Astrocyte (in vitro differentiated cells and primary cell): ENCODE measurements around the gene TTYH3. TPM values are rescaled to one million over a fixed set of nuclear protein-coding genes. Genes with fewer than 3 reads are reported as not detected.

ENCODE experiments used
- DNase-seq: peaks from one replicate; pipeline ENCODE4 v3.0.0-alpha.2; 2010; ENCODE audit warnings: low read depth
- FAIRE-seq: peaks from 2 replicates; lab custom pipeline; 2011; peaks lifted over from hg19 to GRCh38; lab: Jason Lieb, UNC
- H2AFZ ChIP-seq: 2 replicates; pipeline ENCODE4 v1.6.0; 2012; ENCODE audit warnings: low read depth, low read length, inconsistent platforms
- H3K27ac ChIP-seq: 2 replicates; pipeline ENCODE4 v1.5.1; 2011; ENCODE audit warnings: low read depth, low read length, inconsistent platforms
- H3K27me3 ChIP-seq: 2 replicates; pipeline ENCODE4 v1.6.0; 2011; ENCODE audit warnings: low read length, inconsistent platforms; ENCODE audit not compliant: insufficient read depth
- H3K36me3 ChIP-seq: 2 replicates; pipeline ENCODE4 v1.5.1; 2011; ENCODE audit warnings: low read length, inconsistent platforms; ENCODE audit not compliant: insufficient read depth
- H3K4me1 ChIP-seq: 2 replicates; pipeline ENCODE4 v1.5.1; 2011; ENCODE audit warnings: low read length, inconsistent platforms; ENCODE audit not compliant: insufficient read depth
- H3K4me2 ChIP-seq: 2 replicates; pipeline ENCODE4 v1.6.0; 2012; ENCODE audit warnings: low read length, inconsistent platforms
- H3K4me3 ChIP-seq: 2 replicates; pipeline ENCODE4 v1.5.1; 2011; ENCODE audit warnings: low read depth, mild to moderate bottlenecking, low read length, inconsistent platforms; ENCODE audit not compliant: insufficient read depth
- H3K79me2 ChIP-seq: 2 replicates; pipeline ENCODE4 v1.6.0; 2012; ENCODE audit warnings: mild to moderate bottlenecking, low read length, inconsistent platforms; ENCODE audit not compliant: insufficient read depth
- H3K9ac ChIP-seq: 2 replicates; pipeline ENCODE4 v1.6.0; 2012; ENCODE audit warnings: mild to moderate bottlenecking, low read length, inconsistent platforms
- H3K9me3 ChIP-seq: 2 replicates; pipeline ENCODE4 v1.5.1; 2012; ENCODE audit warnings: low read depth, mild to moderate bottlenecking, low read length, inconsistent platforms; ENCODE audit not compliant: insufficient read depth
- H4K20me1 ChIP-seq: 2 replicates; pipeline ENCODE4 v1.6.0; 2012; ENCODE audit warnings: low read length, inconsistent platforms; ENCODE audit not compliant: insufficient read depth
- H3K27ac Mint-ChIP-seq: one replicate; pipeline ENCODE4 v1.8.0; 2021; ENCODE audit warnings: mild to moderate bottlenecking, mixed read lengths; ENCODE audit not compliant: unreplicated experiment
- H3K27me3 Mint-ChIP-seq: one replicate; pipeline ENCODE4 v1.8.0; 2021; ENCODE audit warnings: low read depth, mixed read lengths; ENCODE audit not compliant: unreplicated experiment
- H3K36me3 Mint-ChIP-seq: one replicate; pipeline ENCODE4 v1.8.0; 2021; ENCODE audit warnings: low read depth, mixed read lengths; ENCODE audit not compliant: unreplicated experiment
- H3K4me1 Mint-ChIP-seq: one replicate; pipeline ENCODE4 v1.8.0; 2021; ENCODE audit warnings: low read depth, mixed read lengths; ENCODE audit not compliant: unreplicated experiment
- H3K4me3 Mint-ChIP-seq: one replicate; pipeline ENCODE4 v1.8.0; 2021; ENCODE audit warnings: mild to moderate bottlenecking, moderate library complexity, mixed read lengths; ENCODE audit not compliant: unreplicated experiment
- H3K9me3 Mint-ChIP-seq: one replicate; pipeline ENCODE4 v1.8.0; 2021; ENCODE audit warnings: mild to moderate bottlenecking, mixed read lengths; ENCODE audit not compliant: unreplicated experiment
- EZH2 ChIP-seq: IDR thresholded peaks from 2 replicates; pipeline ENCODE4 v1.6.1; 2012; ENCODE audit warnings: mild to moderate bottlenecking, low read length, inconsistent platforms; ENCODE audit not compliant: insufficient read depth
- total RNA-seq: library from RNA; stranded (reverse); gene quantifications from 2 replicates; pipeline ENCODE4 v1.2.1, GENCODE V29; 2021
- TF ChIP-seq, protein P1 (sequence below): IDR thresholded peaks from 2 replicates; pipeline ENCODE4 v1.5.1; 2011; ENCODE audit warnings: low read depth, mild to moderate bottlenecking, inconsistent platforms, low read length, moderate library complexity; ENCODE audit not compliant: insufficient read depth

Gene TTYH3
- total RNA-seq, 1 donor from 2014 or later = 273 TPM

- Histone ChIP-seq H3K4me2 (no peak overlapping the region), H2AFZ (no peak overlapping the region), H3K9me3 (no peaks in the 10 kb centered on the region), H3K4me3 (no peak overlapping the region), H3K9ac (no peak overlapping the region), H3K79me2 (no peaks in the 10 kb centered on the region), H4K20me1 (peaks cover 9% of the 10 kb centered on the region), H3K27me3 (no peaks in the 10 kb centered on the region), H3K36me3 (no peaks in the 10 kb centered on the region), H3K27ac (no peak overlapping the region), H3K4me1 (peaks cover 8% of the 10 kb centered on the region)
- FAIRE-seq = no peak
- H3K27ac Mint-ChIP-seq = no peak overlapping the region
- peaks cover 30% of the 10 kb centered on the region for H3K36me3 Mint-ChIP-seq
- no peak for TF ChIP-seq EZH2
- TF ChIP-seq, protein P1, sequence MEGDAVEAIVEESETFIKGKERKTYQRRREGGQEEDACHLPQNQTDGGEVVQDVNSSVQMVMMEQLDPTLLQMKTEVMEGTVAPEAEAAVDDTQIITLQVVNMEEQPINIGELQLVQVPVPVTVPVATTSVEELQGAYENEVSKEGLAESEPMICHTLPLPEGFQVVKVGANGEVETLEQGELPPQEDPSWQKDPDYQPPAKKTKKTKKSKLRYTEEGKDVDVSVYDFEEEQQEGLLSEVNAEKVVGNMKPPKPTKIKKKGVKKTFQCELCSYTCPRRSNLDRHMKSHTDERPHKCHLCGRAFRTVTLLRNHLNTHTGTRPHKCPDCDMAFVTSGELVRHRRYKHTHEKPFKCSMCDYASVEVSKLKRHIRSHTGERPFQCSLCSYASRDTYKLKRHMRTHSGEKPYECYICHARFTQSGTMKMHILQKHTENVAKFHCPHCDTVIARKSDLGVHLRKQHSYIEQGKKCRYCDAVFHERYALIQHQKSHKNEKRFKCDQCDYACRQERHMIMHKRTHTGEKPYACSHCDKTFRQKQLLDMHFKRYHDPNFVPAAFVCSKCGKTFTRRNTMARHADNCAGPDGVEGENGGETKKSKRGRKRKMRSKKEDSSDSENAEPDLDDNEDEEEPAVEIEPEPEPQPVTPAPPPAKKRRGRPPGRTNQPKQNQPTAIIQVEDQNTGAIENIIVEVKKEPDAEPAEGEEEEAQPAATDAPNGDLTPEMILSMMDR = no peak
- peaks cover 2% of the 10 kb centered on the region for H3K27me3 Mint-ChIP-seq
- H3K9me3 Mint-ChIP-seq = peaks cover 4% of the 10 kb centered on the region
- no peak overlapping the region for H3K4me3 Mint-ChIP-seq
- no peak for DNase-seq
- H3K4me1 Mint-ChIP-seq = peaks cover 12% of the 10 kb centered on the region
Measured at GRCh38 chr7:2711895-2712675, 80.3 kb downstream of the TTYH3 start.

DNA sequence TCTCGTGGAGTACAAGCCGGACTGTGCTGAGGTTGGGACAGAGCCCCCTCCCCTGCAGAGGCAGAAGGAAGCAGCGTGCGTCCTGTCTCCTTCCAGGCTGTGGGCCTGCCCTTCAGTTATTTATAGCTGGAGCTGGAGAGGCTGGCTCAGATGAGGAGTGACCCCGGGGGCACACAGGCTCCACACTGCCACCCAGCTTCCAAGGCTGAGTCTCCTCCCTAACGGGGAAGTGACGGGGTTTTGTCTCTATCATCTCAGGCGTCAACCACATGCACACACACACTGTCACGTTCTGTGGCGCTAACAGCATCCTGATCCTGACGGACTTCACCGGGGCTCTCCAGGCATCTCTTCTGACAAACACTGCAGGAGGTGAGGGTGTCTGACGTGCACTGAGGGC, 81.6 kb downstream of the TTYH3 start:
- Mint-ChIP-seq H3K4me1 (peaks cover 12% of the 10 kb centered on the region), H3K27ac (no peak overlapping the region), H3K9me3 (peaks cover 4% of the 10 kb centered on the region), H3K4me3 (no peak overlapping the region), H3K27me3 (no peaks in the 10 kb centered on the region), H3K36me3 (peaks cover 37% of the 10 kb centered on the region)
- no peak overlapping the region for H2AFZ ChIP-seq
- no peak overlapping the region for H3K4me3 ChIP-seq
- peaks cover 3% of the 10 kb centered on the region for H3K36me3 ChIP-seq
- no peaks in the 10 kb centered on the region for H3K9me3 ChIP-seq
- H3K27ac ChIP-seq = no peak overlapping the region
- no peak for FAIRE-seq
- no peak for DNase-seq
- no peaks in the 10 kb centered on the region for H3K79me2 ChIP-seq
- TF ChIP-seq, protein P1 = no peak
- no peak for TF ChIP-seq EZH2
- no peaks in the 10 kb centered on the region for H3K27me3 ChIP-seq
- peaks cover 9% of the 10 kb centered on the region for H4K20me1 ChIP-seq
- H3K4me2 ChIP-seq = peak overlapping the region; percentile 11
- H3K9ac ChIP-seq = no peak overlapping the region
- H3K4me1 ChIP-seq = peaks cover 14% of the 10 kb centered on the region

- Histone ChIP-seq H2AFZ (no peak overlapping the region), H3K4me3 (no peak overlapping the region), H3K9me3 (no peaks in the 10 kb centered on the region), H4K20me1 (peaks cover 12% of the 10 kb centered on the region), H3K36me3 (peaks cover 4% of the 10 kb centered on the region), H3K27ac (no peak overlapping the region), H3K79me2 (no peaks in the 10 kb centered on the region), H3K27me3 (no peaks in the 10 kb centered on the region), H3K4me1 (peaks cover 14% of the 10 kb centered on the region), H3K4me2 (no peak overlapping the region), H3K9ac (no peak overlapping the region)
- FAIRE-seq (no peak), DNase-seq (no peak)
- H3K4me3 Mint-ChIP-seq = no peak overlapping the region
- H3K27me3 Mint-ChIP-seq = no peaks in the 10 kb centered on the region
- peaks cover 4% of the 10 kb centered on the region for H3K9me3 Mint-ChIP-seq
- H3K4me1 Mint-ChIP-seq = peaks cover 12% of the 10 kb centered on the region
- no peak overlapping the region for H3K27ac Mint-ChIP-seq
- peaks cover 37% of the 10 kb centered on the region for H3K36me3 Mint-ChIP-seq
- TF ChIP-seq EZH2 = no peak
- TF ChIP-seq, protein P1 = no peak
Measured at GRCh38 chr7:2713978-2714377, 82.2 kb downstream of the TTYH3 start.
